GM21529 (cell line): Measurements from ENCODE around the gene ANO8.
A peak's percentile ranks its signal among the peaks of the same experiment; 100 is the strongest.
"Not testable (repeated sequence)": the region's sequence is repeated elsewhere in the genome, so short reads cannot be mapped to it uniquely, and the experiment has no call there.

Source experiments
- ATAC-seq: cut with Tn5 transposase; IDR thresholded peaks from one replicate; pipeline ENCODE4 v1.9.1; 2021; ENCODE audit not compliant: unreplicated experiment

The ANO8 gene

GRCh38 chr19:17294051-17294891, 40.4 kb downstream of the ANO8 start:
- no peak for ATAC-seq

- no peak for ATAC-seq
These were observed 41.0 kb downstream of the ANO8 start for GRCh38 chr19:17293605-17294004.

- ATAC-seq = peak; percentile 84
These were observed 42.2 kb downstream of the ANO8 start for GRCh38 chr19:17292301-17293074.

- no peak for ATAC-seq
These were observed 45.2 kb downstream of the ANO8 start for GRCh38 chr19:17289489-17289888.

GRCh38 chr19:17286752-17287151, 47.9 kb downstream of the ANO8 start:
- ATAC-seq = no peak

GRCh38 chr19:17286263-17286662, 48.4 kb downstream of the ANO8 start:
- no peak for ATAC-seq

DNA sequence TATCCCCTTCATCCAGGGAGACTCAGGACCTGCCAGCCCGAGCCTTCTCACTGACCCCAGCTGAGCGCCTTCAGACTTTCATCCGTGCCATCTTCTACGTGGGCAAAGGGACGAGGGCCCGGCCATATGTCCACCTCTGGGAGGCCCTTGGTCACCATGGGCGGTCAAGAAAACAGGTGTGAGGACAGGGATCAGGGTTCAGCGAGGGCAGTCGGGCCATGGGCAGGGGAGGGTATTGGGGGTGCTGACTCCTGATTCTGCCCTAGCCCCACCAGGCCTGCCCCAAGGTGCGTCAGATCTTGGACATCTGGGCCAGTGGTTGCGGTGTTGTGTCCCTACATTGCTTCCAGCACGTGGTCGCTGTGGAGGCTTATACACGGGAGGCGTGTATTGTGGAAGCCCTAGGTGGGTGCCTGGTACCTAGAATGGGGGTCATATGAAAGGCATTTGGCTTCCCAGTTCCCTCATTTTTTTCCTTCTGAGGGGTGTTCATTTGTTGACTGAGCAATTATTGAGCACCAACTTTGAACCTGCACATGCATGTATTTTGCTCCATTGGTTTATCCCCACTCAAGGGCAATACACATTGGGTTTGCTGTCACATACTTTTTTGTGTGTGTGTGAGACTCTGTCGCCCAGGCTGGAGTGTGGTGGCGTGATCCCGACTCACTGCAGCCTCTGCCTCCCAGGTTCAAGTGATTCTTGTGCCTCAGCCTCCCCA, 49.1 kb downstream of the ANO8 start:
- no peak for ATAC-seq

DNA sequence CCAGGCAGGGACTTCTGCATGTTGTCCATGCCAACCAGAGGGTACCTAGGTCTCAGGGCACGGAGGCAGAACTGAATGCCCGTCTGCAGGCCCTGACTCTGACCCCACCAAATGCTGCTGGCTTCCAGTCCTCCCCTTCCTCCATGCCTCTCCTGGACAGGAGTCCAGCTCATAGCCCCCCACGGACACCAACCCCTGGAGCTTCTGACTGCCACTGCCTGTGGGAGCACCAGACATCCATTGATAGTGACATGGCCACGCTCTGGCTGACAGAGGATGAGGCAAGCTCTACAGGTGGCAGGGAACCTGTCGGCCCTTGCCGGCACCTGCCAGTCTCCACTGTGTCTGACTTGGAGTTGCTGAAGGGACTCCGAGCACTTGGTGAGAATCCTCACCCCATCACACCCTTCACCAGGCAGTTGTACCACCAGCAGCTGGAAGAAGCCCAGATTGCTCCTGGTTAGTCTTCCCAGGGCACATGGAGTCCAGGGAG, 51.1 kb downstream of the ANO8 start:
- no peak for ATAC-seq

DNA sequence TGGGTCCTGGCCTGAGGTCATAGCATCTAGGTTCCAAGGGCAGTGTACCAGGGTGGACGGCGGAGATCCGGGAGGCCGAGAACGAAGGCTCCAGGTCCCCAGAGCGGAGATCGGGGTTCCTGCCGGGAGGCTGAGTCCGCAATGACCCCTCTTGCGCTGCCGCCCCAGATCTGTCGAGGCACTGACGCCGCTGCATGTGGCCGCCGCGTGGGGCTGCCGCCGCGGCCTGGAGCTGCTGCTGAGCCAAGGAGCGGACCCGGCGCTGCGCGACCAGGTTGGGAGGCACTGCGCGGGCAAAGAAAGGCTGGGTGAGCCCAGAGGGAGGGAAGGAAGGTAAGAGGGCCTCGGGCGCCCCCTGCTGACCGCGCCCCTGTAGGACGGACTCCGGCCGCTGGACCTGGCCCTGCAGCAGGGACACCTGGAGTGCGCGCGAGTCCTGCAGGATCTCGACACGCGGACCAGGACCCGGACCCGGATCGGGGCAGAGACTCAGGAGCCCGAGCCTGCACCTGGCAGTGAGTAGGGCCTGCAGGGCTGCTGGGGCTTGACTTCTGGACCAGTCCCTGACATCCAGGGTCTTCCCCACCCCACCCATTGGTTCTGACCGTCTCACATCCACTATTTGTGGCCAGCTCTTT, 52.0 kb downstream of the ANO8 start:
- peak; percentile 66 for ATAC-seq

DNA sequence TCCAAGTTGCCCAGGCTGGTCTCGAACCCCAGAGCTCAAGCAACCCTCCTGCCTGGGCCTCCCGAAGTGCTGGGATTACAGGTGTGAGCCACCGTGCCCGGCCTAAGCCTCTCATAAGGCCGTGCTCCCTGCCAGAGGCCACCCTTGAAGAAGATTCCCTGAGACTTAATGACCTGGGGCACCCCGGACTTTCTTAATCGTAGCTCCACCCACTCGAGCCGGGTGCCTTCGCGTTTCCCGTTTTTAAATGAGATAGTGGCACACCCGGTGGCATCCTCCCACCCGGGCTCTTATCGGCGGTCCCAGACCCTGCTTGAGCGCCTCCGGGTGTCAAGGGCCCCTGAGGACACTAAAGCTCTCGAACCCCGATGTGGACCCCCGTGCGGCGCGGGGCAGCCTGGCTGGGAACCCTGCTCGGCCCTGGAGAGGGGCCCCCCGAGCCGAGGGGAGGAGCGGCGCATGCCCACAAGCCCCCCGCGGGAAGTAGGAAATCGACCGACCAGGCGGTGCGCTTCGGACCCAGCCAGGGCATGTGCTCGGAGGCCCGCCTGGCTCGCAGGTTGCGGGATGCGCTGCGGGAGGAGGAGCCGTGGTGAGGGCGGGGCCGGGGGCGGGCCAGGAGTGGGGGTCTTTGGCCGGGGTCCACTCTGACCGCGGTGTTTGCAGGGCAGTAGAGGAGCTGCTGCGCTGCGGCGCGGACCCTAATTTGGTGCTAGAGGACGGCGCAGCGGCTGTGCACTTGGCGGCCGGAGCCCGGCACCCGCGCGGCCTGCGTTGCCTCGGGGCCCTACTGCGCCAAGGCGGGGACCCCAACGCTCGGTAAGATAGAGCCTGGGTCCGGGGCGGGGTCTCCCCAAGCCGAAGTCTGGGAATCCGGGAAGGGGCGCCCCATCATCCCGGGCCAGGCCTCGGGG, 53.0 kb downstream of the ANO8 start, which contains the start of gene ANKLE1:
ANKLE1 (plus strand) TSS at position 511 of the 914 bp plus-strand sequence; CDS start at position 531, 20 bp downstream.
- ATAC-seq = no peak

DNA sequence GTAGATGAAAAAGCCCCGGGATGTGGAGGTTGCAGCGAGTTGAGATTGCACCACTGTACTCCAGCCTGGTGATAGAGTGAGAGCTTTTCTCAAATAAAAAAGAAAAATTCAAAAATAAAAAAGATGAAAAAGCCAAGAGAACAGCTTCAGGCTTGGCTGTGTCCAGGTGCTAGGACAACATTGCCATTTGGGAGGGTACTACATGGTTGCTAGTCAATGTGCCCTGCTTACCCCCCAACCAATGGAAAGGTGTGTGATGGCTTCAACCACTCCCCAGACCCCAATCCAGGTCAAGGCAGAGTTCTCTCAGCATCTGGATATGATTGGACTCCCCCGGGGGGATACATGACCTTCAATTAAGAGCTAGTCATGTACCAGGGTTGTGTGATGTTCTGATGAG, 55.2 kb downstream of the ANO8 start:
- ATAC-seq = no peak

DNA sequence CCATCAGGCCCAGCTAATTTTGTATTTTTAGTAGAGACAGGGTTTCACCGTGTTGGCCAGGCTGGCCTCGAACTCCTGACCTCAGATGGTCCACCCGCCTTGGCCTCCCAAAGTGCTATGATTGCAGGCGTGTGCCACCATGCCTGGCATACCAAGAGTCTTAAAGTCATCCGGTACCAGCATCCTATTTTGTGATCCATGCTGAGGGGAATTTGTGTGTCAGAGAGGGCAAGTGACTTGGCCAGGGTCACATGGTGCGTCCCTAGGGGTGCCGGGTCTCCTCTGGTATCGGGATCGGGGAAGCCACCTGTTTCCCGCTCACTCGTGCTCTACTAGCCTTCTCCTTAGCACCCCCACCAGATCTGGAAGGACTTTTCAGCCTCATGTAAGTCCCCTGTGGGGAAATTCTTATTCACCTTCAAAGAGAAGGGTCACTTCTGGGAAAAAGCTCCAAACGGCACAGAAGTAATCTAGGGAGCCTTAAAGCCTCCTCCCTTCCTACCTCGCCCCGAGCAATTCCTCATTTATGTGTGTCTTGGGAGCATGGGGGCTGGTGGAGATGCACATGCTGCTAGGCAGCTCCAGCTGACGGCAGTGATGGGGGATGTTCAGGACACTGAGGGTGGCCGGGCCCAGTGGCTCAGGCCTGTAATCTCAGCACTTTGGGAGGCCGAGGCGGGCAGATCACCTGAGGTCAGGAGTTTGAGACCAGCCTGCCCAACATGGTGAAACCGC, 59.0 kb downstream of the ANO8 start:
- no peak for ATAC-seq

DNA sequence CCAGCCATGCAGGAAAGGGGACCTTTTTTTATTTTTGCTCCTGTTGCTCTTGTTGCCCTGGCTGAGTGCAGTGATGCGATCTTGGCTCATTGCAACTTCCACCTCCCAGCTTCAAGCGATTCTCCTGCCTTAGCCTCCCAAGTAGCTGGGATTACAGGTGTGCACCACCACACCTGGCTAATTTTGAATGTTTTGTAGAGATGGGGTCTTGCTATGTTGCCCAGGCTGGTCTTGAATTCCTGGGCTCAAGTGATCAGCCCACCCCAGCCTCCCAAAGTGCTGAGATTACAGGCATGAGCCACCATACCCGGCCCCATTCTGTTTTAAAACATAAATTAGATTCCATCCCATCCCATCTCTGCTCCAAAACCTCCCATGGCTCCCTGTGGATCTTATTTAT, 59.8 kb downstream of the ANO8 start:
- ATAC-seq = not testable (repeated sequence)
